SK-N-SH (cell line): ENCODE data around the gene KLHL42. TPM values are rescaled to one million over a fixed set of nuclear protein-coding genes. Genes with fewer than 3 reads are reported as not detected.

Experiments
- CTCF ChIA-PET: fragments of 300-600, 350-600 bp; formaldehyde crosslinking; extraction: SDS; loops from one replicate; lab custom pipeline; 2021; lab: Yijun Ruan, JAX
- POLR2A ChIA-PET: fragments of 350-600 bp; sonication (Branson Sonifier 250); formaldehyde crosslinking; extraction: SDS; loops from one replicate; lab custom pipeline; 2020; ENCODE audit warnings: antibody characterized with exemption, inconsistent platforms; lab: Yijun Ruan, JAX
- DNase-seq: peaks from one replicate; pipeline ENCODE4 v3.0.0; 2012
- H2AFZ ChIP-seq: fragments of 200-600 bp; sonication (generic); 2 replicates; pipeline ENCODE4 v1.8.1; 2016; ENCODE audit warnings: antibody characterized with exemption, mild to moderate bottlenecking, low read depth
- H3F3A ChIP-seq: fragments of 200-600 bp; sonication (generic); replicated peaks from 2 replicates; pipeline ENCODE3; 2016; ENCODE audit warnings: antibody characterized with exemption, mild to moderate bottlenecking; ENCODE audit not compliant: insufficient read depth
- H3K27ac ChIP-seq, 2 experiments: fragments of 200-500 bp in 1 of 2; fragments of 200-600 bp in 1 of 2; sonication (Bioruptor generic) in 1 of 2; sonication (generic), shearing (Covaris generic) in 1 of 2; 2 replicates each; pipeline versions ENCODE4 v1.5.1 to v1.6.1; 2014 to 2016; ENCODE audit warnings: low read depth in 2 of 2, inconsistent platforms in 1 of 2, low read length in 1 of 2, mild to moderate bottlenecking in 1 of 2, mixed read lengths in 1 of 2
- H3K27me3 ChIP-seq: fragments of 200-600 bp; sonication (generic), shearing (Covaris generic); 2 replicates; pipeline ENCODE4 v1.6.1; 2016; ENCODE audit warnings: mixed run types; ENCODE audit not compliant: insufficient read depth
- H3K36me3 ChIP-seq, 2 experiments: fragments of 200-500 bp in 1 of 2; fragments of 200-600 bp in 1 of 2; sonication (Bioruptor generic) in 1 of 2; sonication (generic) in 1 of 2; replicated peaks in 1 of 2; 2 replicates each; pipeline versions ENCODE3 to v1.5.1; 2014 to 2016; ENCODE audit warnings: low read length in 1 of 2, mild to moderate bottlenecking in 1 of 2; ENCODE audit not compliant: insufficient read depth in 2 of 2, control insufficient read depth in 1 of 2
- H3K4me1 ChIP-seq, 2 experiments: fragments of 200-500 bp in 1 of 2; fragments of 200-600 bp in 1 of 2; sonication (Bioruptor generic) in 1 of 2; sonication (generic), shearing (Covaris generic) in 1 of 2; 2 replicates each; pipeline versions ENCODE4 v1.5.1 to v1.6.1; 2014 to 2016; ENCODE audit warnings: low read depth in 1 of 2, low read length in 1 of 2, mixed run types in 1 of 2; ENCODE audit not compliant: insufficient read depth in 2 of 2, control insufficient read depth in 1 of 2
- H3K4me2 ChIP-seq: fragments of 200-600 bp; sonication (generic), shearing (Covaris generic); 2 replicates; pipeline ENCODE4 v1.6.1; 2017; ENCODE audit warnings: mixed run types
- H3K4me3 ChIP-seq, 2 experiments: fragments of 200-500 bp in 1 of 2; fragments of 200-600 bp in 1 of 2; sonication (Bioruptor generic) in 1 of 2; sonication (generic), shearing (Covaris generic) in 1 of 2; 2 replicates each; pipeline versions ENCODE4 v1.5.1 to v1.8.1; 2014 to 2016; ENCODE audit warnings: low read depth in 2 of 2, inconsistent platforms in 1 of 2, low read length in 1 of 2, mild to moderate bottlenecking in 1 of 2, mixed read lengths in 1 of 2, moderate library complexity in 1 of 2
- H3K79me2 ChIP-seq: fragments of 200-600 bp; sonication (generic); 2 replicates; pipeline ENCODE4 v1.8.1; 2017; ENCODE audit warnings: mild to moderate bottlenecking; ENCODE audit not compliant: insufficient read depth
- H3K9ac ChIP-seq: fragments of 200-600 bp; sonication (generic); 2 replicates; pipeline ENCODE4 v1.6.1; 2017; ENCODE audit warnings: mixed run types
- H3K9me2 ChIP-seq: fragments of 200-600 bp; sonication (generic); 2 replicates; pipeline ENCODE4 v1.6.1; 2017; ENCODE audit warnings: mixed run types
- H3K9me3 ChIP-seq: fragments of 200-600 bp; sonication (generic); 2 replicates; pipeline ENCODE4 v1.6.1; 2017; ENCODE audit warnings: mixed run types, mild to moderate bottlenecking, moderate library complexity
- H4K20me1 ChIP-seq: fragments of 200-600 bp; sonication (generic); 2 replicates; pipeline ENCODE4 v1.6.1; 2017; ENCODE audit warnings: mild to moderate bottlenecking, mixed run types; ENCODE audit not compliant: insufficient read depth
- CTCF ChIP-seq: fragments of 200-600 bp; sonication (generic); IDR thresholded peaks from 2 replicates; pipeline ENCODE4 v1.6.1; 2017; ENCODE audit warnings: antibody characterized with exemption, mild to moderate bottlenecking, moderate library complexity
- EZH2phosphoT487 ChIP-seq: fragments of 200-600 bp; sonication (generic); IDR thresholded peaks from 2 replicates; pipeline ENCODE4 v1.6.1; 2017; ENCODE audit warnings: low read depth, mixed run types, mild to moderate bottlenecking, antibody characterized with exemption, moderate library complexity, borderline replicate concordance
- FOSL2 ChIP-seq: IDR thresholded peaks from 2 replicates; pipeline ENCODE4 v1.4.0; 2012; ENCODE audit warnings: low read depth, mild to moderate bottlenecking, moderate library complexity, borderline replicate concordance
- GATA2 ChIP-seq: sonication (generic); formaldehyde crosslinking; IDR thresholded peaks from 2 replicates; pipeline ENCODE4 v1.5.0; 2020; ENCODE audit warnings: mild to moderate bottlenecking, missing genetic modification reagents
- MAX ChIP-seq: IDR thresholded peaks from 2 replicates; pipeline ENCODE4 v1.4.0; 2012; ENCODE audit warnings: low read depth
- MEF2A ChIP-seq: IDR thresholded peaks from 2 replicates; pipeline ENCODE4 v1.4.0; 2012; ENCODE audit warnings: low read depth, borderline replicate concordance
- NFIC ChIP-seq: IDR thresholded peaks from 2 replicates; pipeline ENCODE4 v1.4.0; 2012; ENCODE audit warnings: borderline replicate concordance
- PBX3 ChIP-seq: IDR thresholded peaks from 2 replicates; pipeline ENCODE4; 2012
- RCOR1 ChIP-seq: fragments of 150-350 bp; IDR thresholded peaks from 2 replicates; pipeline ENCODE4 v1.6.1; 2017; ENCODE audit warnings: antibody characterized with exemption, low read length
- SMC3 ChIP-seq: IDR thresholded peaks from 2 replicates; pipeline ENCODE4 v1.6.1; 2012; ENCODE audit warnings: low read depth, low read length, improper control_type of control experiment
- TCF12 ChIP-seq: IDR thresholded peaks from 2 replicates; pipeline ENCODE4 v1.4.0; 2012
- USF2 ChIP-seq: fragments of 150-350 bp; IDR thresholded peaks from 2 replicates; pipeline ENCODE4 v1.6.1; 2017; ENCODE audit warnings: antibody characterized with exemption, low read length, low read depth, borderline replicate concordance
- ZBTB33 ChIP-seq: IDR thresholded peaks from 2 replicates; pipeline ENCODE4 v1.4.0; 2012; ENCODE audit warnings: low read depth, borderline replicate concordance
- WGBS: methylation state at CpG from one replicate; pipeline ENCODE4 v1.1.6; 2017; ENCODE audit warnings: low lambda C conversion rate; 5-methylcytosine and 5-hydroxymethylcytosine counted together
- polyA plus RNA-seq, 3 experiments: library from polyadenylated mRNA; depleted of rRNA; stranded (reverse); fragments of >200 nt; gene quantifications; 2 replicates each; pipeline ENCODE4 v1.2.3, GENCODE V29; 2012

Gene KLHL42
- polyA plus RNA-seq, 1 of the 3 experiments (the other 2 are of a cell fraction), result 11.7 TPM

GRCh38 chr12:27754795-27755194 lies 25.2 kb upstream of the KLHL42 start:
- Histone ChIP-seq H3K9me2 (no peaks in the 10 kb centered on the region), H3K9me3 (no peaks in the 10 kb centered on the region), H3K9ac (no peak overlapping the region), H3K4me2 (no peak overlapping the region), H3K4me3 (no peak overlapping the region), H3K79me2 (peaks cover 9% of the 10 kb centered on the region; the same call in 1 of the 2 replicates), H4K20me1 (no peaks in the 10 kb centered on the region), H3K27me3 (no peaks in the 10 kb centered on the region), H2AFZ (no peak overlapping the region), H3K4me1 (no peaks in the 10 kb centered on the region; a peak in 1 of 4 replicates), H3K36me3 (peaks cover 21 to 25% of the 10 kb centered on the region in 2 experiments), H3F3A (no peaks in the 10 kb centered on the region), H3K27ac (no peak overlapping the region)
- 100% methylated on average over 3 of the region's 3 CpGs for WGBS
- TF ChIP-seq PBX3 (no peak), SMC3 (no peak), RCOR1 (no peak), CTCF (no peak), FOSL2 (no peak), TCF12 (no peak), NFIC (no peak), ZBTB33 (no peak), GATA2 (CRISPR knock-in tag) (no peak), MAX (no peak), MEF2A (no peak), EZH2phosphoT487 (no peak), USF2 (no peak)
- DNase-seq, result no peak
- ChIA-PET POLR2A (interaction anchor here (0.6 to 1.5 kb wide), 2 partner anchors 20 to 24 kb away, joined by 3 to 8 read pairs; no protein-coding TSS in a partner anchor), CTCF (interaction anchor here (1.5 kb wide), 1 partner anchor 66 kb away, joined by 3 read pairs; no protein-coding TSS in a partner anchor)
